K562 (cell line): ENCODE data around the gene KRTAP3-3. TPM values are rescaled to one million over a fixed set of nuclear protein-coding genes. Genes with fewer than 3 reads are reported as not detected.

Experiments used
- ATAC-seq: fragments of 200-7000 bp; cut with Tn5 transposase; 3 replicates; pipeline ENCODE4 v1.9.1; 2020; ENCODE audit warnings: moderate library complexity
- BruUV-seq: library from RNA; stranded (reverse); fragments of 400-500 nt; replicated peaks from 2 replicates; lab custom pipeline; 2021; lab: Mats Ljungman, UMichigan
- CTCF ChIA-PET: fragments of 300-600 bp; formaldehyde crosslinking; extraction: SDS; loops from one replicate; lab custom pipeline; 2021; ENCODE audit warnings: low intra/inter-chr PET ratio; lab: Yijun Ruan, JAX
- POLR2A ChIA-PET: fragments of 300-600, 350-650 bp; sonication (Branson Sonifier 250); formaldehyde crosslinking; extraction: SDS; loops from one replicate; lab custom pipeline; 2021; ENCODE audit warnings: antibody characterized with exemption, inconsistent platforms; lab: Yijun Ruan, JAX
- DNase-seq, 4 experiments: peaks; one replicate each; pipeline versions ENCODE4 v3.0.0 to v3.0.0-alpha.2; 2011 to 2018; ENCODE audit warnings: low spot score in 3 of 4, mixed read lengths in 3 of 4; ENCODE audit errors: extremely low read depth in 1 of 4
- FAIRE-seq: peaks from 2 replicates; lab custom pipeline; 2011; peaks lifted over from hg19 to GRCh38; lab: Jason Lieb, UNC
- H2AFZ ChIP-seq: 2 replicates; pipeline ENCODE4 v1.6.0; 2011; ENCODE audit warnings: low read depth, low read length, control low read depth, inconsistent platforms
- H3K27ac ChIP-seq: fragments of 200-600 bp; 3 replicates; pipeline ENCODE4 v1.8.0; 2011; ENCODE audit warnings: low read depth, mild to moderate bottlenecking, control low read depth, inconsistent platforms, low read length, moderate library complexity, mixed read lengths; ENCODE audit errors: extremely low read depth
- H3K27me3 ChIP-seq, 2 experiments: fragments of 300-600 bp in 1 of 2; 2 replicates in 1 of 2; 3 replicates in 1 of 2; pipeline versions ENCODE4 v1.6.0 to v1.8.0; 2011; ENCODE audit warnings: inconsistent platforms in 2 of 2, low read length in 2 of 2, mild to moderate bottlenecking in 1 of 2, mixed read lengths in 1 of 2, moderate library complexity in 1 of 2; ENCODE audit not compliant: control insufficient read depth in 2 of 2, insufficient read depth in 2 of 2
- H3K36me3 ChIP-seq: fragments of 300-600 bp; 3 replicates; pipeline ENCODE4 v1.8.0; 2011; ENCODE audit warnings: mild to moderate bottlenecking, low read length, inconsistent platforms; ENCODE audit not compliant: control insufficient read depth, insufficient read depth
- H3K4me1 ChIP-seq, 2 experiments: fragments of 200-600 bp in 1 of 2; replicated peaks in 1 of 2; 2 replicates in 1 of 2; 3 replicates in 1 of 2; pipeline versions ENCODE4 v1.5.1 to v1.8.0; 2011; ENCODE audit warnings: inconsistent platforms in 2 of 2, low read length in 2 of 2, mild to moderate bottlenecking in 1 of 2, mixed read lengths in 1 of 2, moderate library complexity in 1 of 2; ENCODE audit not compliant: control insufficient read depth in 2 of 2, insufficient read depth in 2 of 2
- H3K4me2 ChIP-seq: 2 replicates; pipeline ENCODE4 v1.6.1; 2011; ENCODE audit warnings: low read length, control low read depth, inconsistent platforms, mixed read lengths; ENCODE audit not compliant: insufficient read depth
- H3K4me3 ChIP-seq: fragments of 200-600 bp; sonication (generic), shearing (Covaris generic); 2 replicates; pipeline ENCODE4 v1.5.1; 2016; ENCODE audit warnings: control low read depth, inconsistent platforms
- H3K79me2 ChIP-seq: fragments of 200-600 bp; 3 replicates; pipeline ENCODE4 v1.8.0; 2011; ENCODE audit warnings: low read length, inconsistent platforms; ENCODE audit not compliant: control insufficient read depth, insufficient read depth
- H3K9ac ChIP-seq, 2 experiments: 2 replicates each; pipeline versions ENCODE4 v1.6.0 to v1.6.1; 2011; ENCODE audit warnings: low read depth in 2 of 2, low read length in 2 of 2, control low read depth in 1 of 2, inconsistent platforms in 1 of 2, mild to moderate bottlenecking in 1 of 2, mixed read lengths in 1 of 2; ENCODE audit not compliant: insufficient read depth in 1 of 2
- H3K9me1 ChIP-seq: one replicate; pipeline ENCODE4 v1.6.0; 2011; ENCODE audit warnings: inconsistent platforms, mild to moderate bottlenecking, low read length, moderate library complexity; ENCODE audit not compliant: control insufficient read depth, insufficient read depth
- H3K9me3 ChIP-seq: replicated peaks from 2 replicates; pipeline ENCODE4 v1.5.1; 2011; ENCODE audit warnings: low read depth, low read length, inconsistent platforms; ENCODE audit not compliant: control insufficient read depth, insufficient read depth
- H4K20me1 ChIP-seq: replicated peaks from 2 replicates; pipeline ENCODE4 v1.6.1; 2011; ENCODE audit warnings: low read length, inconsistent platforms, mixed read lengths; ENCODE audit not compliant: control insufficient read depth, insufficient read depth
- CEBPZ ChIP-seq: fragments of 150-350 bp; IDR thresholded peaks from 2 replicates; pipeline ENCODE4 v1.6.1; 2014; ENCODE audit warnings: low read depth, mild to moderate bottlenecking, low read length, borderline replicate concordance
- CXXC5 ChIP-seq: fragments of 250-450 bp; sonication (Bioruptor Pico); IDR thresholded peaks from 2 replicates; pipeline ENCODE4 v1.8.0; 2022; ENCODE audit warnings: inconsistent platforms, mild to moderate bottlenecking, moderate library complexity
- DEAF1 ChIP-seq: fragments of 450-650 bp; formaldehyde crosslinking; IDR thresholded peaks from 2 replicates; pipeline ENCODE4 v1.4.0; 2020; ENCODE audit warnings: mild to moderate bottlenecking, moderate library complexity
- ELF2 ChIP-seq: fragments of 250-450 bp; sonication (Bioruptor Pico); IDR thresholded peaks from 2 replicates; pipeline ENCODE4 v1.5.0; 2021; ENCODE audit warnings: mild to moderate bottlenecking
- ERF ChIP-seq: fragments of 450-650 bp; formaldehyde crosslinking; IDR thresholded peaks from 2 replicates; pipeline ENCODE4 v1.4.0; 2020; ENCODE audit warnings: mild to moderate bottlenecking, mixed read lengths
- GABPB1 ChIP-seq: sonication (generic); formaldehyde crosslinking; IDR thresholded peaks from 2 replicates; pipeline ENCODE4 v1.8.0; 2022; ENCODE audit warnings: mild to moderate bottlenecking, missing genetic modification reagents
- KLF1 ChIP-seq: fragments of 450-650 bp; IDR thresholded peaks from 2 replicates; pipeline ENCODE4 v1.6.1; 2016; ENCODE audit warnings: missing genetic modification characterization, missing compliant biosample characterization
- PCBP2 ChIP-seq: fragments of 200-400 bp; formaldehyde crosslinking; IDR thresholded peaks from 2 replicates; pipeline ENCODE4 v1.6.1; 2018; ENCODE audit warnings: low read length, low read depth, mild to moderate bottlenecking, moderate library complexity; ENCODE audit not compliant: poor library complexity, severe bottlenecking
- PRMT5 ChIP-seq: sonication (generic); formaldehyde crosslinking; IDR thresholded peaks from 2 replicates; pipeline ENCODE4 v1.5.0; 2020; ENCODE audit warnings: missing genetic modification reagents
- PTBP1 ChIP-seq: fragments of 200-400 bp; formaldehyde crosslinking; IDR thresholded peaks from 2 replicates; pipeline ENCODE4 v1.6.1; 2017; ENCODE audit warnings: low read depth, low read length
- RHOXF2B ChIP-seq: fragments of 250-450 bp; sonication (Bioruptor Pico); conservative IDR thresholded peaks from 2 replicates; pipeline ENCODE4 v1.5.1; 2021
- ZBTB5 ChIP-seq: fragments of 450-650 bp; IDR thresholded peaks from 2 replicates; pipeline ENCODE4 v1.6.1; 2017; ENCODE audit warnings: antibody characterized with exemption
- ZNF717 ChIP-seq: fragments of 250-450 bp; sonication (Bioruptor Pico); IDR thresholded peaks from 2 replicates; pipeline ENCODE4 v1.5.0; 2021
- ZSCAN32 ChIP-seq: fragments of 450-650 bp; formaldehyde crosslinking; IDR thresholded peaks from 2 replicates; pipeline ENCODE4 v1.4.0; 2020; ENCODE audit warnings: mild to moderate bottlenecking, moderate library complexity
- WGBS: fragments of 100-300 bp; shearing (Covaris generic); methylation state at CpG from one replicate; pipeline ENCODE4 v1.1.6; 2016; ENCODE audit warnings: low coverage, mixed read lengths; ENCODE audit not compliant: insufficient coverage; ENCODE audit errors: missing lambda C conversion rate; 5-methylcytosine and 5-hydroxymethylcytosine counted together
- in situ Hi-C: fragments of 300-500 bp; cut with MboI; formaldehyde crosslinking; loops from 4 replicates; pipeline ENCODE4 v1.15.0; 2018; ENCODE audit warnings: inconsistent platforms, mixed read lengths
- intact Hi-C: fragments of 100-400 bp; cut with micrococcal nuclease; formaldehyde crosslinking; loops from 2 replicates; pipeline ENCODE4 v1.14.2; 2022
- polyA plus RNA-seq, 8 experiments: library from polyadenylated mRNA; depleted of rRNA in 4 of 8; stranded (reverse) in 5 of 8; unstranded in 3 of 8; fragments of >200 nt; fragmentation: Nextera tagmentation in 2 of 8; fragmentation: Illumina TruSeq in 1 of 8; extraction: Ambion mirVana in 2 of 8; extraction: Trizol in 1 of 8; gene quantifications; 2 replicates each; pipeline versions ENCODE4 v1.2.1 to v1.2.3, GENCODE V29; 2011 to 2014; ENCODE audit warnings: inconsistent platforms in 1 of 8, missing spikeins in 1 of 8
- total RNA-seq, 7 experiments: library from RNA; depleted of rRNA in 6 of 7; stranded (reverse); fragments of >200 nt in 6 of 7; fragmentation: Illumina TruSeq in 2 of 7; extraction: Trizol in 2 of 7; gene quantifications; 2 replicates each; pipeline versions ENCODE4 v1.2.1 to v1.2.3, GENCODE V29; 2011 to 2021; ENCODE audit warnings: low replicate concordance in 1 of 7

Gene KRTAP3-3
- total and polyA plus RNA-seq, 9 of the 15 experiments (the other 6 are each of a cell fraction or from before 2014, with no cell fraction given): not detected

- POLR2A ChIA-PET: interaction anchor here (0.9 to 2.0 kb wide), 3 partner anchors 8 to 15 kb away, joined by 3 to 8 read pairs (median 3); partner anchors contain the start of gene KRT40
- in situ Hi-C loops: no loop called here
- 0% methylated on average over 1 of the region's 1 CpG for WGBS
- no peak for TF ChIP-seq RHOXF2B (CRISPR knock-in tag)
- TF ChIP-seq PRMT5 (CRISPR knock-in tag): no peak
- no peak for TF ChIP-seq ZNF717 (CRISPR knock-in tag)
- TF ChIP-seq ERF (CRISPR knock-in tag): no peak
- TF ChIP-seq PCBP2: no peak
- TF ChIP-seq ZBTB5: no peak
- no peak for TF ChIP-seq ELF2 (CRISPR knock-in tag)
- no peak for TF ChIP-seq KLF1 (tag)
- no peak for TF ChIP-seq CXXC5
- no peak for TF ChIP-seq ZSCAN32 (CRISPR knock-in tag)
- no peak for TF ChIP-seq PTBP1
- TF ChIP-seq CEBPZ: no peak
- no peak for TF ChIP-seq GABPB1 (CRISPR knock-in tag)
- TF ChIP-seq DEAF1 (CRISPR knock-in tag): no peak
These were observed 1.2 kb upstream of the KRTAP3-3 start for GRCh38 chr17:40995116-40995515.

More at GRCh38 chr17:40995116-40995515, 1.2 kb upstream of the KRTAP3-3 start:
- Histone ChIP-seq H3K9ac (no peak overlapping the region), H3K4me1 (no peaks in the 10 kb centered on the region), H3K4me2 (no peak overlapping the region), H4K20me1 (no peaks in the 10 kb centered on the region), H3K4me3 (no peak overlapping the region), H3K9me1 (no peaks in the 10 kb centered on the region), H3K9me3 (no peaks in the 10 kb centered on the region), H3K79me2 (no peaks in the 10 kb centered on the region), H3K27ac (no peak overlapping the region), H3K27me3 (peaks cover 0 to 5% of the 10 kb centered on the region in 2 experiments; a peak in 2 of 5 replicates), H3K36me3 (no peaks in the 10 kb centered on the region), H2AFZ (no peak overlapping the region)
- BruUV-seq: no TSS peak
- intact Hi-C loops: no loop called here
- no peak for DNase-seq
- FAIRE-seq: no peak
- CTCF ChIA-PET: no interaction called here
- no peak for ATAC-seq
